RWPE2 (cell line): Measurements from ENCODE around the gene EREG.

ENCODE experiments used
- ATAC-seq: fragments of 200-7000 bp; cut with Tn5 transposase; 3 replicates; pipeline ENCODE4 v1.9.1; 2021; ENCODE audit warnings: low read depth
- DNase-seq: peaks from one replicate; pipeline ENCODE4 v3.0.0-alpha.2; 2020; ENCODE audit warnings: low spot score
- H3K27ac ChIP-seq: fragments of 450-650 bp; 2 replicates; pipeline ENCODE4 v1.5.1; 2017; ENCODE audit warnings: mild to moderate bottlenecking; ENCODE audit not compliant: poor library complexity, severe bottlenecking
- H3K27me3 ChIP-seq: fragments of 250-450 bp; sonication (Bioruptor Pico); 2 replicates; pipeline ENCODE4 v1.5.1; 2021; ENCODE audit warnings: mild to moderate bottlenecking, moderate library complexity; ENCODE audit not compliant: insufficient read depth, poor library complexity, severe bottlenecking
- H3K36me3 ChIP-seq: fragments of 250-450 bp; sonication (Bioruptor Pico); 2 replicates; pipeline ENCODE4 v1.5.1; 2020; ENCODE audit warnings: low read depth, mild to moderate bottlenecking, moderate library complexity
- H3K4me1 ChIP-seq: fragments of 250-450 bp; sonication (Bioruptor Pico); 2 replicates; pipeline ENCODE4 v1.5.1; 2021; ENCODE audit warnings: mild to moderate bottlenecking, moderate library complexity; ENCODE audit not compliant: insufficient read depth, poor library complexity, severe bottlenecking
- H3K4me3 ChIP-seq: fragments of 250-450 bp; sonication (Bioruptor Pico); 2 replicates; pipeline ENCODE4 v1.5.1; 2021; ENCODE audit warnings: mild to moderate bottlenecking, moderate library complexity; ENCODE audit not compliant: severe bottlenecking
- H3K9me3 ChIP-seq: fragments of 250-450 bp; sonication (Bioruptor Pico); 2 replicates; pipeline ENCODE4 v1.5.1; 2021; ENCODE audit warnings: mild to moderate bottlenecking, moderate library complexity; ENCODE audit not compliant: severe bottlenecking
- CTCF ChIP-seq: fragments of 450-650 bp; IDR thresholded peaks from one replicate; pipeline ENCODE4 v1.5.1; 2017; ENCODE audit warnings: mild to moderate bottlenecking, moderate library complexity; ENCODE audit not compliant: poor library complexity, severe bottlenecking

The EREG gene

DNA sequence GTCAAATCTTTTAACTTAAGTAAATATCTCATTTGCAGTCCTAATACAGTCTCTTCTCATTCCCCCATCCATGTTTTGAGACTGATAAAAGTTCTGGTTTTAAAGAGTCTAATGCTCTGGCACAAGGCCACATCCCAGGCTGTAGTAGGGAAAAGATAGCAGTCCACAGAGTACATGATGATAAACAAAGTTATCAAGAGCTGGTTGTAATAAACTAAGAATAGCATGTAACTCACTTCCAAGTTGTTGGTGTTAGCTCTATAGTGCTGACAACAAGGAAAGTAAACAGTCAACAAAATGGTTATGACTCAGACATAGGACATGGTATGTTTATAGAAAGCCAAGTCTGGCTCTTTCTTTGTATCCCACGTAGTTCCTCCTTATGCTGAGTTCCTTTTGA, 58.2 kb downstream of the EREG start:
- Histone ChIP-seq H3K27ac (peak overlapping the region; percentile 30), H3K4me3 (no peak overlapping the region), H3K4me1 (peaks cover 45% of the 10 kb centered on the region), H3K36me3 (no peaks in the 10 kb centered on the region), H3K9me3 (no peaks in the 10 kb centered on the region), H3K27me3 (no peaks in the 10 kb centered on the region)
- no peak for DNase-seq
- no peak for TF ChIP-seq CTCF
- 0 out of 3 replicates have a peak, but pooled peaks have one; percentile 19 for ATAC-seq

DNA sequence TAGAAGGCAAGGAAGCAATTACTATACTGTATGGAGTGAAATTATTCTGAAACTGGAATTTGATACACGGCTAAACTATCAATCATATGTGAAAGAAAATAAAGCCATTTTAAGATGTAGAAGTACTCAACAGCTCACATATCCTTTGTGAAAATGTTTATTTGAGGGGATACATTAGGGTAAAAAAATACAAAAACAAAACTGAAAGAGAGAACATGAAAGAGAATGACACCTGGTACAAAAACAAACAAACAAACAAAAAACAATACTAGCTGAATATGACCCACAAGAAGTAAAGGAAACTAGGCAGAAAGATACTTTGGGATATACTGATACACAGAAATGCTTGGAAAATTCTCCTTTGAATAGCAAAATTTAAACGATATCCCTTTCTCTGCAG, 59.2 kb downstream of the EREG start:
- H3K36me3 ChIP-seq, result no peaks in the 10 kb centered on the region
- no peaks in the 10 kb centered on the region for H3K27me3 ChIP-seq
- DNase-seq (no peak), ATAC-seq (no peak)
- peak overlapping the region; percentile 30 for H3K27ac ChIP-seq
- TF ChIP-seq CTCF, result no peak
- H3K4me1 ChIP-seq, result peaks cover 44% of the 10 kb centered on the region
- H3K9me3 ChIP-seq, result no peaks in the 10 kb centered on the region
- no peak overlapping the region for H3K4me3 ChIP-seq

- peaks cover 61% of the 10 kb centered on the region for H3K4me1 ChIP-seq
- no peak overlapping the region for H3K4me3 ChIP-seq
- no peak for TF ChIP-seq CTCF
- no peak for DNase-seq
- H3K27me3 ChIP-seq, result no peaks in the 10 kb centered on the region
- peak; percentile 25; the same call in 1 of the 3 replicates for ATAC-seq
- peak overlapping the region; percentile 98 for H3K27ac ChIP-seq
- no peaks in the 10 kb centered on the region for H3K36me3 ChIP-seq
- no peaks in the 10 kb centered on the region for H3K9me3 ChIP-seq
Observed at GRCh38 chr4:74426101-74426500, 61.2 kb downstream of the EREG start.

GRCh38 chr4:74428276-74428675, 63.3 kb downstream of the EREG start:
- ATAC-seq (peak; percentile 75), DNase-seq (no peak)
- Histone ChIP-seq H3K9me3 (no peaks in the 10 kb centered on the region), H3K27ac (peak overlapping the region; percentile 98), H3K4me1 (peaks cover 80% of the 10 kb centered on the region), H3K27me3 (no peaks in the 10 kb centered on the region), H3K4me3 (no peak overlapping the region), H3K36me3 (no peaks in the 10 kb centered on the region)
- TF ChIP-seq CTCF, result no peak

DNA sequence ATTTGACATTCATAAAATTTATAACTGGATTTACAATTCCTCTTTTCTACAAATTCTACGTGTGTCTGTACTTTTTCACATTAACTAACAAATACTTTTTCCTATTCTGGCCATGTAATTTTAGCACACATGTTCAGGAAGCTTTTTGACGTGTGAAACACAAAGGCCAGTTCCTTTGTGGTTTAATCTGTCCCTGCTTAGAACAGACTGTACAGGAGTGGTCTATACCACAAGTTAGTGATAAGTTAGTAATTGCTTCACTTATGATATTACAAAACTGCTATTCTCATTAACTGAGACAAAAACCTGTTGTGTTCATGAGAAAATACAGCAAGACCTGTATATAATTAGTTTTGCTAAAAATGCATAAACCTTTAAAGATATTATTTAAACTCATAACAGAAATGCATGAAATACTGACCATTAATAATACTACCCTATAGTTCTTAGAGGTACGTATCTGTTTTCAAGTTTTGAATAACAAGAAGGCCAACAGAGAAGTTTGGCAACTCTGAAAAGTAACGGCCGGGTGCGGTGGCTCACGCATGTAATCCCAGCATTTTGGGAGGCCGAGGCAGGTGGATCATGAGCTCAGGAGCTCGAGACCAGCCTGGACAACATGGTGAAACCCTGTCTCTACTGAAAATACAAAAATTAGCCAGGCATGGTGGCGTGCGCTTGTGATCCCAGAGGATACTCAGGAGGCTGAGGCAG, 66.3 kb downstream of the EREG start:
- no peaks in the 10 kb centered on the region for H3K9me3 ChIP-seq
- no peaks in the 10 kb centered on the region for H3K36me3 ChIP-seq
- H3K4me3 ChIP-seq, result no peak overlapping the region
- peak overlapping the region; percentile 98 for H3K27ac ChIP-seq
- no peaks in the 10 kb centered on the region for H3K27me3 ChIP-seq
- peaks cover 72% of the 10 kb centered on the region for H3K4me1 ChIP-seq
- ATAC-seq, result 0 out of 3 replicates have a peak, but pooled peaks have one; percentile 16
- no peak for TF ChIP-seq CTCF
- no peak for DNase-seq
